Measurements from ENCODE around the gene VCAN. TPM values are rescaled to one million over a fixed set of nuclear protein-coding genes. Genes with fewer than 3 reads are reported as not detected.

Gene VCAN
- polyA plus RNA-seq, 1 donor from 2014 or later = 1,185 TPM

GRCh38 chr5:83554133-83554532 lies 82.6 kb downstream of the VCAN start:
- H3K36me3 ChIP-seq (ENCODE audit: insufficient read depth, low read length) = peaks cover 46% of the 10 kb centered on the region
- H3K9me3 ChIP-seq (ENCODE audit: low read length) = no peaks in the 10 kb centered on the region
- no peaks in the 10 kb centered on the region for H3K27me3 ChIP-seq (ENCODE audit: insufficient read depth, low read depth, low read length)
- H3K9me2 ChIP-seq (ENCODE audit: insufficient read depth, low read length) = no peaks in the 10 kb centered on the region
- H3K9ac ChIP-seq (ENCODE audit: low read length) = no peak overlapping the region
- H3K27ac ChIP-seq (ENCODE audit: low read length) = no peak overlapping the region
- peaks cover 14% of the 10 kb centered on the region for H3F3A ChIP-seq (ENCODE audit: insufficient read depth, low read length, poor library complexity, severe bottlenecking)
- peaks cover 89% of the 10 kb centered on the region for H4K20me1 ChIP-seq (ENCODE audit: insufficient read depth)
- H3K4me3 ChIP-seq (ENCODE audit: low read length) = no peak overlapping the region
- H3K4me2 ChIP-seq (ENCODE audit: low read length) = no peak overlapping the region
- no peak overlapping the region for H2AFZ ChIP-seq (ENCODE audit: low read depth, low read length)
- peaks cover 97% of the 10 kb centered on the region for H3K79me2 ChIP-seq (replicated peaks; ENCODE audit: insufficient read depth, low read length)
- no peak for TF ChIP-seq TAF1 (IDR thresholded peaks at IDR 0.05; ENCODE audit: low read depth)
- no peak for TF ChIP-seq MXI1 (conservative IDR thresholded peaks at IDR 0.05; ENCODE audit: poor library complexity, severe bottlenecking)
- no peak for TF ChIP-seq EZH2 (IDR thresholded peaks at IDR 0.05; ENCODE audit: borderline replicate concordance, insufficient read depth, low read length, poor library complexity, severe bottlenecking)
- TF ChIP-seq REST (IDR thresholded peaks at IDR 0.05; ENCODE audit: borderline replicate concordance) = no peak
- no peak for TF ChIP-seq RAD21 (conservative IDR thresholded peaks at IDR 0.05)

- TF ChIP-seq TAF1 (IDR thresholded peaks at IDR 0.05; ENCODE audit: low read depth) = no peak
- no peak for TF ChIP-seq EP300 (conservative IDR thresholded peaks at IDR 0.05; ENCODE audit: poor library complexity, severe bottlenecking)
- TF ChIP-seq POLR2AphosphoS5 (IDR thresholded peaks at IDR 0.05) = no peak
- no peak for TF ChIP-seq REST (IDR thresholded peaks at IDR 0.05; ENCODE audit: borderline replicate concordance)
- TF ChIP-seq CTCF (IDR thresholded peaks at IDR 0.05; ENCODE audit: poor library complexity, severe bottlenecking) = no peak
- no peak for TF ChIP-seq SMC3 (conservative IDR thresholded peaks at IDR 0.05; ENCODE audit: poor library complexity)
- no peak for TF ChIP-seq RAD21 (conservative IDR thresholded peaks at IDR 0.05)
- TF ChIP-seq MXI1 (conservative IDR thresholded peaks at IDR 0.05; ENCODE audit: poor library complexity, severe bottlenecking) = no peak
- no peak for TF ChIP-seq EZH2 (IDR thresholded peaks at IDR 0.05; ENCODE audit: borderline replicate concordance, insufficient read depth, low read length, poor library complexity, severe bottlenecking)
- peaks cover 97% of the 10 kb centered on the region for H3K79me2 ChIP-seq (replicated peaks; ENCODE audit: insufficient read depth, low read length)
- peaks cover 89% of the 10 kb centered on the region for H4K20me1 ChIP-seq (ENCODE audit: insufficient read depth)
- no peak overlapping the region for H3K27ac ChIP-seq (ENCODE audit: low read length)
- no peaks in the 10 kb centered on the region for H3K27me3 ChIP-seq (ENCODE audit: insufficient read depth, low read depth, low read length)
- no peak overlapping the region for H3K4me2 ChIP-seq (ENCODE audit: low read length)
- no peaks in the 10 kb centered on the region for H3K9me3 ChIP-seq (ENCODE audit: low read length)
- no peaks in the 10 kb centered on the region for H3K9me2 ChIP-seq (ENCODE audit: insufficient read depth, low read length)
- peaks cover 8% of the 10 kb centered on the region for H3F3A ChIP-seq (ENCODE audit: insufficient read depth, low read length, poor library complexity, severe bottlenecking)
- no peak overlapping the region for H2AFZ ChIP-seq (ENCODE audit: low read depth, low read length)
- H3K9ac ChIP-seq (ENCODE audit: low read length) = no peak overlapping the region
- peaks cover 51% of the 10 kb centered on the region for H3K36me3 ChIP-seq (ENCODE audit: insufficient read depth, low read length)
- no peak overlapping the region for H3K4me3 ChIP-seq (ENCODE audit: low read length)
Measured at GRCh38 chr5:83554686-83555085, 83.1 kb downstream of the VCAN start.

All from neural cell (in vitro differentiated cells).